Measurements from ENCODE around the gene POP4.

POP4 gene

DNA sequence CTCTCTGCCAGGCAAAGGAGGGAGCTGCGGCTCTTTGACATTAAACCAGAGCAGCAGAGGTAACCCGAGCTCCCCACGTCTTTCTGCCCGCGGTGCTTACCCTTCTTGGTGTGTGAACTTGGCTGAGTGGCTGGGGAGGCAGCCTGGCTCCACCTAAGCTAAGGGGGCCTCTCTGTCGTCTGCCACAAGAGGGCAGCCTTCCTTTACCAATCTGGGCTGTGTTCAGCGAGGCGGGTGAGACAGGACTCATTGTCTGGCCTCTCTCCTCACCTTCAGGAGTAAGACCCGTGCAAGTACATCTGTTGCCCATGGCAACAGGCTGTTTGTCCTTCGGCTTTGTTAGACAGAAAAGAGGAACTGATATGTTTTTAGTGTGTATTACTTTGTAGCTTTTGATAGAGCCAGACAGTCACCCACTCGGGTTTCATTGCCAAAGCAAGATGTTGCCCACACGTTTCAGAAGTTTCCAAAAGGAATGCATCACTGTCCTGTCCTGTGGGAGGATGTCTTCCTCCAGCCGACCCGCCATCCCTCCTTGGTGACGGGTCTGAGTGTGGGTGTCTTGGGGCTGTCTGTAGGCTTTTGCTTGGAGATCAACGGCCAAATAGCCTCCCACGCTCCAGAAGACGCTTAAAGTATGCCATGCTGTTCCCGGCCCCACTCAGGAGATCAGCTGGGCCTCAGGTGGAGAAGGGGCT is 4.6 kb downstream of the POP4 start:
- no peak overlapping the region for H3K4me3 ChIP-seq (replicated peaks; ENCODE audit: low read depth, low read length)
- DNase-seq (ENCODE audit: low read depth): peak; percentile 86
- TF ChIP-seq, protein P1, sequence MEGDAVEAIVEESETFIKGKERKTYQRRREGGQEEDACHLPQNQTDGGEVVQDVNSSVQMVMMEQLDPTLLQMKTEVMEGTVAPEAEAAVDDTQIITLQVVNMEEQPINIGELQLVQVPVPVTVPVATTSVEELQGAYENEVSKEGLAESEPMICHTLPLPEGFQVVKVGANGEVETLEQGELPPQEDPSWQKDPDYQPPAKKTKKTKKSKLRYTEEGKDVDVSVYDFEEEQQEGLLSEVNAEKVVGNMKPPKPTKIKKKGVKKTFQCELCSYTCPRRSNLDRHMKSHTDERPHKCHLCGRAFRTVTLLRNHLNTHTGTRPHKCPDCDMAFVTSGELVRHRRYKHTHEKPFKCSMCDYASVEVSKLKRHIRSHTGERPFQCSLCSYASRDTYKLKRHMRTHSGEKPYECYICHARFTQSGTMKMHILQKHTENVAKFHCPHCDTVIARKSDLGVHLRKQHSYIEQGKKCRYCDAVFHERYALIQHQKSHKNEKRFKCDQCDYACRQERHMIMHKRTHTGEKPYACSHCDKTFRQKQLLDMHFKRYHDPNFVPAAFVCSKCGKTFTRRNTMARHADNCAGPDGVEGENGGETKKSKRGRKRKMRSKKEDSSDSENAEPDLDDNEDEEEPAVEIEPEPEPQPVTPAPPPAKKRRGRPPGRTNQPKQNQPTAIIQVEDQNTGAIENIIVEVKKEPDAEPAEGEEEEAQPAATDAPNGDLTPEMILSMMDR (IDR thresholded peaks at IDR 0.05; ENCODE audit: low read length, missing control alignments): peak; percentile 90

DNA sequence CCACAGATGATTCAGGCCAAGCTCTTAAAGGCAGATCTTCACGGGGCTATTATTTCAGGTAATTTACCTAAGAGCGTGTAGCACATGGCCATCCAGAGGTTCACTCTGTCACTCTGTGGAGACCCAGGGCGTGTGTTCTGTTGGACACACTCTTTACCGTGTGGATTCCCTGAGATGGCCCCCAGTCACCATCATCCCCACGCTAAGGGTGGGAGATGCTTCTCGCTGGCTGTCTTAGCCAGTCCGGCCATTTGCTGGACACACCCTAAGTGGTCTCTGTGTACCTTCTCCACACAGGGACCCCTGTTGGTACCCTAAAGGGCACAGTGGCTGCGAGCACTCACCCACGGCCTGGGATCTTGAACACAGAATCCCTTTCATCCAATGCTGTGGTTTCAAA is 6.0 kb downstream of the POP4 start:
- no peak overlapping the region for H3K4me3 ChIP-seq (replicated peaks; ENCODE audit: low read depth, low read length)
- TF ChIP-seq, protein P1 (IDR thresholded peaks at IDR 0.05; ENCODE audit: low read length, missing control alignments): no peak
- no peak for DNase-seq (ENCODE audit: low read depth)

DNA sequence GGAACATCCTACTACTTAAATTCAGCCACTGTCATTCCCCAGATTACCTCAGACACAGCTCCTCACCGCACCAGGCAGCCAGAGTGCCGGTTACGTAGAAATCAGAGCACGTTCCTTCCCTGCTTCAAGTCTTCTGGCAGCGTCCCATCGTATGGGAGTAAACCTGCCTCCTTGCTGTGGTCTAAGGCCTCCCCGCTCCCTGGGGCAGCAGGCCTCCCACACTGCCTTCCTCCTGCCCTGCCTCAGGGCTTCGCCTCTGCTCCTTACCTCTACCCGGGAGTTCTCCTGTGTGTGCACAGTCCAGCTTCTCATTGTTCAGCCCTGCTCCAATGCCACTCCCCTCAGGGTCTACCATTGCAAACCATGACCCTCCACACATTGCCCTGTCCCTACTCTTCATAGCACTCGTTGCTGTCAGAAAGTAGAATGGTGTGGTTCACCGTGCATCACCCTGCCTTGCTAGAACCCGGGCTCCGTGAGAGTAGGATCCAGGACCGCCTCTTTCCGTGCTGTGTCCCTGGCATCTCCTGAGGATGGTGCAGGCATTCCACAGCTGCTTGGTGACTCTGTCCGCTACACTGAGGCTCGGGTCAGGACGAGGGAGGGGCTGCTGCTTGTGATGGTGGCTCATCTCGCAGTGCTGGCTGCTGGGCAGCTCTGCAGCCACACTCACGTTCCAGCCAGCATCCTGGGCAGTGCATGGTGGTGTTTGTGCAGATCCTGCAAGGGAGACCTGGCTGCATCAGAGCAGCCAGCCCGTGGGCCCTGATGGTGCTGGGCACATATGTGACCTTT is 6.9 kb downstream of the POP4 start:
- DNase-seq (ENCODE audit: low read depth): no peak
- TF ChIP-seq, protein P1 (IDR thresholded peaks at IDR 0.05; ENCODE audit: low read length, missing control alignments): no peak

DNA sequence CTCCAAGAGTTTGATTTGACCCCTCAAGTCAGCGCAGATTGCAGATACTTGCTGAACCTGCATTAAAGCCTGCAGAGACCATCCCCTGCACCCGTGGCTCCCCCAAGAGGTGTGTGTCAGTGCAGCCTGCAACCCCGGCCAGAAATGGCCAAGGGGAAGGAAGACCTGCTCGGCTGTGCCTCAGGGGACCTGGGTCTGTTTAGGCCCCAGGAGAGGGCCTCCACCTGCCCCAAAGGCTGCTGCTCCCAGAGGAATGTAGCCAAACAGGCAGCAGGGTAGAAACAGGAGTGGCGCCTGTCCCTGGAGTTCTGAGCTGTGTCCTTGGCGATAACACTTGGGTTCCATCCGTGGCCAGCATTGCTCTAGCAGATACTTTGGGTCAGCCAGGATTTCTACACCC is 8.0 kb downstream of the POP4 start:
- TF ChIP-seq, protein P1 (IDR thresholded peaks at IDR 0.05; ENCODE audit: low read length, missing control alignments): no peak
- no peak for DNase-seq (ENCODE audit: low read depth)
- H3K4me3 ChIP-seq (replicated peaks; ENCODE audit: low read depth, low read length): no peak overlapping the region

More for the DNA sequence above, 6.9 kb downstream of the POP4 start:
- no peak overlapping the region for H3K4me3 ChIP-seq (replicated peaks; ENCODE audit: low read depth, low read length)

DNA sequence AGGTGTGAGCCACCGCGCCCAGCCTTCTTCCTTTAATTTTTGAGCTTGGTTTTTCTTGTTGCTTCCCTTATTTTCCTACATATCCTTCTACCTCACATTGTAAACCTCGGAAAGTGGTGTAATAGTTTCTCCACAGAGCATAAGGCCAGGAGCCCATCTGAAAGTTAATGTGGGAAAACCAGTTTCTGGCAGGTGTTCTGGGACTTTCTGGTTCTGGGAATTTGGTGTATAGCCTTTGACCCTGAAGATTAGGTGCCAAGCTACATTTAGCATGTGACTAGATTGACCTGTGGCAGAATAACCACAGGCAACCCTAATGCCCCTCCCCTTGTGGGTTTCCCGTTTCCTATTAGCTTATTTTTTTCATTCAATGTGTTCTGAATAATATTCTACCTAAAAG is 8.7 kb downstream of the POP4 start:
- no peak overlapping the region for H3K4me3 ChIP-seq (replicated peaks; ENCODE audit: low read depth, low read length)
- no peak for DNase-seq (ENCODE audit: low read depth)
- TF ChIP-seq, protein P1 (IDR thresholded peaks at IDR 0.05; ENCODE audit: low read length, missing control alignments): no peak

DNA sequence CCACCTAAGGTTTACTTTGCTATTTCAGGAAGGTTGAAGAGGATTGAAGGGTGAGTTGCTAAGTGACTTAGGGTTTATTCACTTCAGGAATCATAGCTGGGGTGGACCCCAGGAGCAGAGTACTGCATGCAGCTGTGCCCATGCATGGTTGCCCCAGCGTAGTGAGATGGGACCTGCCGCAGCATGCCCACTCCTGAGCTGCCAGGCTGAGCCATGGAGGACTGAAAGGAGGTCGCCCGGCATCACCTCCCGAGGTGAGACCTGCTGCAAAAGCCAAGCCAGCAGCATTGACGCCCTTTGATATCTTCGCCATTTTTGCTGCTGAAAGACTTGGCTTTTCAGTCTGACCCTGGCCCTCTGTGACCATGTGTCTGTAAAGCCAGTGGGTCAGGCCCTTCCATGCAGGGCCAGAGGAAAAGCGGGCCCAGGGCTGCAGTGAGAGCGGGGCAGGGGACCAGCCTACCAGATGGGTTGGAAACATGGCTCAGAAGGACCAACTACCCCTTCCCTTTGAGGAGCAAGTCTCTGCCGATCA is 9.9 kb downstream of the POP4 start:
- DNase-seq (ENCODE audit: low read depth): no peak
- no peak overlapping the region for H3K4me3 ChIP-seq (replicated peaks; ENCODE audit: low read depth, low read length)
- TF ChIP-seq, protein P1 (IDR thresholded peaks at IDR 0.05; ENCODE audit: low read length, missing control alignments): no peak

Measured in fibroblast of pulmonary artery (primary cell).